ENCODE data around the gene DBF4B. TPM values are rescaled to one million over a fixed set of nuclear protein-coding genes. Genes with fewer than 3 reads are reported as not detected.

DBF4B gene
- total RNA-seq, 1 experiment from 2014 or later = 24.7 TPM

- TF ChIP-seq CTCF (conservative IDR thresholded peaks at IDR 0.05) = peak; percentile 27; the same call in 1 of the 3 replicates
- no peak overlapping the region for H2BK20ac ChIP-seq (ENCODE audit: low read depth, low read length, poor library complexity, severe bottlenecking)
- H2AK5ac ChIP-seq (ENCODE audit: insufficient read length, low read length) = no peak overlapping the region
- no peak overlapping the region; the same call in 1 of the 2 replicates for H3K14ac ChIP-seq (ENCODE audit: insufficient read depth, low read length)
- no peak overlapping the region for H3K18ac ChIP-seq (ENCODE audit: insufficient read length, low read depth, low read length)
- H3K27ac ChIP-seq (ENCODE audit: insufficient read length, low read depth, low read length) = no peak overlapping the region
- H3K79me2 ChIP-seq (ENCODE audit: insufficient read depth, low read length) = no peaks in the 10 kb centered on the region
- H3K27me3 ChIP-seq (ENCODE audit: insufficient read depth, low read length) = peaks cover 19% of the 10 kb centered on the region
- DNase-seq = peak; percentile 48
- no peak overlapping the region for H3K23ac ChIP-seq (ENCODE audit: insufficient read length, low read depth, low read length)
- H3K4me1 ChIP-seq (ENCODE audit: insufficient read depth, low read length) = no peaks in the 10 kb centered on the region
- no peak overlapping the region for H3K4me2 ChIP-seq (ENCODE audit: insufficient read depth, insufficient read length, low read length)
- no peak overlapping the region for H2BK15ac ChIP-seq (ENCODE audit: low read depth, low read length)
- no peak overlapping the region for H3K4ac ChIP-seq (ENCODE audit: low read depth, low read length)
- Mint-ChIP-seq H3K27ac (no peak overlapping the region), H3K27me3 (ENCODE audit: low read depth) (peaks cover 82% of the 10 kb centered on the region), H3K9me3 (no peaks in the 10 kb centered on the region; a peak in 1 of 5 replicates), H3K36me3 (ENCODE audit: insufficient read depth in 1 of 3, low read depth in 3 of 3) (no peaks in the 10 kb centered on the region), H3K4me3 (peak overlapping the region; percentile 37 to 58; a peak in 4 of 5 replicates), H3K4me1 (peaks cover 2 to 10% of the 10 kb centered on the region in 2 experiments; a peak in 1 of 4 replicates)
- H4K8ac ChIP-seq (replicated peaks; ENCODE audit: insufficient read length, low read depth, low read length) = no peak overlapping the region
- H3K9me3 ChIP-seq (ENCODE audit: control insufficient read depth, low read depth, low read length) = no peaks in the 10 kb centered on the region
- H3K79me1 ChIP-seq (ENCODE audit: insufficient read depth, low read depth, low read length, poor library complexity, severe bottlenecking) = no peaks in the 10 kb centered on the region
- H2BK12ac ChIP-seq (ENCODE audit: insufficient read length, low read depth, low read length) = no peak overlapping the region
- no peak overlapping the region for H3K56ac ChIP-seq (ENCODE audit: insufficient read length, low read depth, low read length)
- H4K91ac ChIP-seq (ENCODE audit: insufficient read length, low read depth, low read length) = no peak overlapping the region
- H4K20me1 ChIP-seq (ENCODE audit: control insufficient read depth, insufficient read depth, insufficient read length) = no peaks in the 10 kb centered on the region
- H3K23me2 ChIP-seq (ENCODE audit: insufficient read length, low read depth, low read length, poor library complexity, severe bottlenecking) = peaks cover 7% of the 10 kb centered on the region
- no peak overlapping the region for H2AFZ ChIP-seq (ENCODE audit: low read length)
- no peak overlapping the region for H2BK5ac ChIP-seq (ENCODE audit: insufficient read length, low read length)
- H3K9ac ChIP-seq (ENCODE audit: extremely low read depth, insufficient read length, low read length) = no peak overlapping the region
- H4K5ac ChIP-seq (ENCODE audit: insufficient read length, low read depth, low read length) = no peak overlapping the region
- H3T11ph ChIP-seq (ENCODE audit: low read length) = no peak overlapping the region
- WGBS (ENCODE audit: extremely low coverage, insufficient read length, low lambda C conversion rate) = no CpG with 5 or more reads among the region's 60 CpGs
- H2BK120ac ChIP-seq (ENCODE audit: low read depth, low read length, poor library complexity, severe bottlenecking) = no peak overlapping the region
Observed at GRCh38 chr17:44759086-44759915, 50.8 kb downstream of the DBF4B start.

Measured in H9 (cell line).